GM15510 (cell line): Measurements from ENCODE around the gene EXOC3.

Source experiments
- POLR2A ChIP-seq: IDR thresholded peaks from 3 replicates; pipeline ENCODE4 v1.6.1; 2011; ENCODE audit warnings: borderline replicate concordance; ENCODE audit not compliant: insufficient read length; ENCODE audit errors: extremely low read depth

The EXOC3 gene

GRCh38 chr5:452978-453710 lies 10.2 kb downstream of the EXOC3 start:
- TF ChIP-seq POLR2A: no peak

DNA sequence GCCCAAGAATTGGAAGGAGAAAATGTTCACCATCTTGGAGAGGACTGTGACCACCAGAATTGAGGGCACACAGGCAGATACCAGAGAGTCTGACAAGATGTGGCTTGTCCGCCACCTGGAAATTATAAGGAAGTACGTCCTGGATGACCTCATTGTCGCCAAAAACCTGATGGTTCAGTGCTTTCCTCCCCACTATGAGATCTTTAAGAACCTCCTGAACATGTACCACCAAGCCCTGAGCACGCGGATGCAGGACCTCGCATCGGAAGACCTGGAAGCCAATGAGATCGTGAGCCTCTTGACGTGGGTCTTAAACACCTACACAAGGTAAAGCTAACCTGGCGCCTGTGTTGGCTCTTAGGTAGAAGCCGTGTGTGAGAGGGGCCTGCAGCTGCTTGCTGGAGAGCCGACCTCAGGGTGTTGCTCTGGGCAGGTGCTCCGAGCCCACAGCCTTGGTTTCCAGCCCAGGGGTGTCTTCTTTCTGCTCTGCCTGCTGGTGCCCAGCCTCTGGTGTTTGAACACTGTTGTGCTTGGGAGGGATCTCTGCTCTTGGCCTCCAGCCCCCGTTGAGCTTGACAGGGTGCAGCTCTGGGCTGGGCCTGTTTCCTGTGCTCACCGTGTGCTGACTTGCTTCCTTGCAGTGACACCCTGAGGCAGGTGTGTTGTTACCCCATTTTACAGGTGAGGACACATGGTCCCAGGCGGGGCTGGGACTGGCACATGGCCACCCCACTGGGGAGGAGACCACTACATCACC lies 10.9 kb downstream of the EXOC3 start:
- TF ChIP-seq POLR2A: no peak

- no peak for TF ChIP-seq POLR2A
Measured at GRCh38 chr5:454936-455335, 12.0 kb downstream of the EXOC3 start.

DNA sequence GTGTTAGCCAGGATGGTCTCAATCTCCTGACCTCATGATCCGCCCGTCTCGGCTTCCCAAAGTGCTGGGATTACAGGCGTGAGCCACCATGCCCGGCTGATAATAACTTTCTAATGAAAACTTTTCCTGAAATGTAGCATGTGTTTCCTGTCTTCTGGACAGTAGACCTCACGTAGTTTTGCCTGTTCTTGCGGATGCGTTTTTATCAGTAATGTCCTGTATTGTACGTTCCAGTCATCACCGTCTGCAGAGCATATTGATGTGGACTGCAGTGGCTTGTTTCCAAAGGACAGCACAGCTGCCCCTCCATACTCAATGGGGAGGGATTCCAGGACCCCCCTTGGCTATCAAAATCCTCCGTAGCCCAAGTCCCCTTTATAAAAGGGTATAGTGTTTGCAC lies 12.8 kb downstream of the EXOC3 start:
- no peak for TF ChIP-seq POLR2A

- TF ChIP-seq POLR2A: no peak
Measured at GRCh38 chr5:456351-457194, 13.6 kb downstream of the EXOC3 start.

- no peak for TF ChIP-seq POLR2A
Measured at GRCh38 chr5:457195-457961, 14.4 kb downstream of the EXOC3 start.

DNA sequence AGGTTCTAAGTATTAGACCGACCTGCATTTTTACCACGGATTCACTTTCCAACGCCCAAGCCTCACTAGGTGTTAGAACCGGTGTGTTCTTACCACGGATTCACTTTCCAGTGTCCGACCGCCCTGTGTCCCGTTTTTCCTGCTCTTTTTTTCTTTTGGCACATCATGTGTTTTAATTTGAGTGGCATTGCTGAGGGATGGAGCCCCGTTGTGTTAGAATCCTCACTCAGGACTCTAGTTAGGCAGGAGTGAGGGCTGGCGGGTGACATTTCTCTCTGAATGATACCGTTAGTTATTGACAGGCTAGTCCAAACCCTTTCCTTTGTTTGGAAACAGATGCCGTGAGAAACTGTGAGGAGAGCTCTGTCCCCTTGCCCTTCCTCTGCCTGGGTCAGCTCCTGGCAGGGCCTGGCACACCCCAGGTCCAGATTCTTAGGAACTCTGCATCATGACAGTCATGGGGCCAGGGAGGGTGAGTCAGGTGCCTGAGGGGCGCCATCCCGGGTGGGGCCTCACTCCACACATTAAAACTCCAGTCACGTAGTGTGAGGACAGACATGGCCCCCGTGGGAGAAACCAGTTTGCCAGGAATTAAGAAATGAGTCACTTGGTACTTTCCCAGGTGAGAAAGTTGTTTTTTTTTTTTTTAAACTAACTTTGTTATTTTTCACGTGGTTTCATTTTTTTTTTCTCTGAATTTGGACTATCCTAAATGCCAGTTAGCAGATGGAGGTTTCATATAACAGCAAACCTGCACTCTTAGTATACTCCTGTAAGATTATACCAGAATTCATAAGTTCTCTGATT lies 15.8 kb downstream of the EXOC3 start:
- TF ChIP-seq POLR2A: no peak

GRCh38 chr5:459562-460272 lies 16.7 kb downstream of the EXOC3 start:
- no peak for TF ChIP-seq POLR2A

DNA sequence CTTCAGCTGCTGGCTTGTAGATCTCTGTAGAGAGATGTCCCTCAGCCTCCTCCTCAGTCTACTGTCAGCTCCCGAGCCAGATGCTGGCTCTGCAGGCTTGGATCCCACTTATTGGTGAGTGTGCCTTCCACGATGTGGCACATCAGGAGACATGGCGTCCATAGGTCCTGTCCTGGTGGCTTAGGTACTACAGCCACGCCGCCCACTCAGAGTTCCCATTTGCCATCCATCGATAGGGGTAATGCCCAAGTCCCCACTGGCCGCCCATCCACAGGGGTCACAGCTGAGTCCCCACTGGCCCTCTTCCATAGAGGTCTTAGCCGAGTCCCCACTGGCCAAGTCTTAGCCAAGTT lies 17.3 kb downstream of the EXOC3 start:
- no peak for TF ChIP-seq POLR2A

DNA sequence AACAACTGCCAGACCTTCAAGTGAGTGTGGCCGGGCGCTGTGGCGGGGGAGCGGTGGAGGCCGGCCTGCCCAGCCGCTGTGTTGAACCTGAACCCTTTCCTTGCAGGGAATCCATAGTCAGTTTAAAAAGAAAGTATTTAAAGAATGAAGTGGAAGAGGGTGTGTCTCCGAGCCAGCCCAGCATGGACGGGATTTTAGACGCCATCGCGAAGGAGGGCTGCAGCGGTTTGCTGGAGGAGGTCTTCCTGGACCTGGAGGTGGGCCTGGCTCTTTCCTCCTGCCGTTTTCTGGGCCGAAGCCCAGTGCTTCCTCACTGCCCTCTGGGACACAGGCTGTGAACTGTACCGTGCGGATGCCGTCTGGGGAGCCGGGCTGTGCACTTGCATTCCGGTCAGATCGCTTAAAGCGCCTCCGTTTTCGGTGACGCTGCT lies 19.1 kb downstream of the EXOC3 start:
- no peak for TF ChIP-seq POLR2A

- TF ChIP-seq POLR2A: no peak
Measured at GRCh38 chr5:463301-463700, 20.3 kb downstream of the EXOC3 start.

DNA sequence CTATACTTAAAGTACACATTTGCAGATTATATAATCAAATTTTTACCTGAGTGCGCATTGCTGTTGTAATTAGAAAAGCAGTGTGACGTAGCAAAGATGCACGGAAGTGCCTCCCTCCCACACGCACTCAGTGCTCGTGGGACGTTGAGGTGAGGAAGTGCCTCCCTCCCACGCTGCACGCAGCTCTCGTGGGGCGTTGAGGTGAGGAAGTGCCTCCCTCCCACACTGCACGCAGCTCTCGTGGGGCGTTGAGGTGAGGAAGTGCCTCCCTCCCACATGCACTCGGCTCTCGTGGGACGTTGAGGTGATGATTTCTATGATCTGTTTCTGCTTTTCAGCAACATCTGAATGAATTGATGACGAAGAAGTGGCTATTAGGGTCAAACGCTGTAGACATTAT lies 21.0 kb downstream of the EXOC3 start:
- no peak for TF ChIP-seq POLR2A

- TF ChIP-seq POLR2A: no peak
Measured at GRCh38 chr5:464446-464842, 21.5 kb downstream of the EXOC3 start.
